PFSK-1 (cell line): ENCODE results near the gene ALKBH5. TPM values are rescaled to one million over a fixed set of nuclear protein-coding genes. Genes with fewer than 3 reads are reported as not detected.

Source experiments
- FOXP2 ChIP-seq: optimal IDR thresholded peaks from 2 replicates; pipeline ENCODE3; 2011; ENCODE audit warnings: borderline replicate concordance, control low read depth, inconsistent platforms; ENCODE audit not compliant: insufficient read depth; ENCODE audit errors: extremely low read length, extremely low read depth
- POLR2AphosphoS5 ChIP-seq: IDR thresholded peaks from 2 replicates; pipeline ENCODE4 v1.6.1; 2012; ENCODE audit warnings: low read depth, mild to moderate bottlenecking, control low read depth, low read length, moderate library complexity
- REST ChIP-seq, 2 experiments: IDR thresholded peaks; 2 replicates each; pipeline versions ENCODE4 v1.6.1 to v1.8.0; 2011 to 2012; ENCODE audit warnings: low read depth in 2 of 2, low read length in 2 of 2, control low read depth in 1 of 2, inconsistent platforms in 1 of 2, mild to moderate bottlenecking in 1 of 2, moderate library complexity in 1 of 2; ENCODE audit not compliant: insufficient read depth in 1 of 2
- SIN3A ChIP-seq: IDR thresholded peaks from 2 replicates; pipeline ENCODE4 v1.6.1; 2012; ENCODE audit warnings: mild to moderate bottlenecking, low read length, moderate library complexity, borderline replicate concordance; ENCODE audit not compliant: insufficient read depth
- TAF1 ChIP-seq: IDR thresholded peaks from 2 replicates; pipeline ENCODE4 v1.6.1; 2012; ENCODE audit warnings: low read length, control low read depth, borderline replicate concordance; ENCODE audit not compliant: insufficient read depth
- polyA plus RNA-seq: library from polyadenylated mRNA; unstranded; fragments of >200 nt; gene quantifications from one replicate; pipeline ENCODE4 v1.2.1, GENCODE V29; 2012; ENCODE audit warnings: low read depth, missing spikeins; ENCODE audit not compliant: insufficient read length

ALKBH5 gene
- 69.3 TPM for polyA plus RNA-seq

GRCh38 chr17:18183334-18184142 is at the start of gene ALKBH5:
TSS of gene ALKBH5 (plus strand) at chr17:18183828. CDS start at chr17:18184244, 416 bp downstream.
- TF ChIP-seq FOXP2: peak; percentile 92
- TF ChIP-seq POLR2AphosphoS5: peak; percentile 25; the same call in 1 of the 2 replicates
- TF ChIP-seq TAF1: peak; percentile 47; the same call in 1 of the 2 replicates
- TF ChIP-seq SIN3A: no peak
- no peak for TF ChIP-seq REST (IDR thresholded peaks at IDR 0.05; ENCODE audit: insufficient read depth in 1 of 2, low read depth in 2 of 2, low read length in 2 of 2)

- no peak for TF ChIP-seq REST (IDR thresholded peaks at IDR 0.05; ENCODE audit: insufficient read depth in 1 of 2, low read depth in 2 of 2, low read length in 2 of 2)
- no peak for TF ChIP-seq SIN3A
- no peak for TF ChIP-seq FOXP2
- TF ChIP-seq TAF1: no peak
- TF ChIP-seq POLR2AphosphoS5: no peak
These were observed 47.3 kb upstream of the ALKBH5 start for GRCh38 chr17:18136357-18136756.

GRCh38 chr17:18138065-18138749 is 45.4 kb upstream of the ALKBH5 start:
- TF ChIP-seq POLR2AphosphoS5 (no peak), REST (IDR thresholded peaks at IDR 0.05; ENCODE audit: insufficient read depth in 1 of 2, low read depth in 2 of 2, low read length in 2 of 2) (no peak), TAF1 (no peak), SIN3A (no peak), FOXP2 (no peak)

GRCh38 chr17:18139092-18139491 is 44.5 kb upstream of the ALKBH5 start:
- TF ChIP-seq TAF1: no peak
- TF ChIP-seq REST (IDR thresholded peaks at IDR 0.05; ENCODE audit: insufficient read depth in 1 of 2, low read depth in 2 of 2, low read length in 2 of 2): no peak
- no peak for TF ChIP-seq FOXP2
- no peak for TF ChIP-seq SIN3A
- no peak for TF ChIP-seq POLR2AphosphoS5
